Measurements from ENCODE around the gene TRIM39.
"Not testable (repeated sequence)": the region's sequence is repeated elsewhere in the genome, so short reads cannot be mapped to it uniquely, and the experiment has no call there.

The TRIM39 gene

DNA sequence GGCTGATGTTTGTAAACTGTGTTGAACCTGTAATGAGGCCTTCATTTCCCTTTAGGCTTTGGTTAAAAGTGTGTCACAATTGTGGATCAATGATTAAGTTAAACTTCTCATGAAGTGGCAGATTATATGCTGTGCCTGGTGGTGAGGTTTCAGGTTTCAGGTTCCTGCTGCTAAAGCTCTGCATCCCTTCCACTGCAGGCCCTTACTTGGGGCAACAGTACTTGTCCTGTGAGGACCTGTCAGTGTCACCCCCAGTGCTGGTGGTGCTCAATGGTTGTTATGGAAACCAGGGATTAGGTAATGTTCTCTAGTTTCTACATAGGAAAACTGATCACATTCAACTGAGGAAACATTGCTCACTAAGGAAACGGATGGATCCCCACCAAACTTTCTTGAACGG, 36.7 kb downstream of the TRIM39 start:
- DNase-seq (ENCODE audit: low read depth) = no peak

DNA sequence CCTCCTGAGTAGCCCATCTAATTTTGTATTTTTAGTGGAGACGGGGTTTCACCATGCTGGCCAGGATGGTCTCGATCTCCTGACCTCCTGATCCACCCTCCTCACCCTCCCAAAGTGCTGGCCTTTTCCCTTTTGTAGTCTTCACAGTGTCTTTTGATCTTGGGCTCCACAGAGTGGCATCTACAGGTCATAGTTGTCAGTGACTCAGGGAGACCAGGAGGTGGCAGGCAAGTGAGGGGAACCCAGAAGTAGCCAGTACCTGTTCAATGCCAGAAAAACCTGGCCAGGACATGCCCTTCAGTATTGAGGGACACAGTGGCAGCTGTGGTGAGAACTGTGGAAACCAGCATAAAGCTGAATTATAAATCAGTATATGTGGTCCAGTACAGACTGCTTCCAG, 37.9 kb downstream of the TRIM39 start:
- DNase-seq (ENCODE audit: low read depth) = no peak

DNA sequence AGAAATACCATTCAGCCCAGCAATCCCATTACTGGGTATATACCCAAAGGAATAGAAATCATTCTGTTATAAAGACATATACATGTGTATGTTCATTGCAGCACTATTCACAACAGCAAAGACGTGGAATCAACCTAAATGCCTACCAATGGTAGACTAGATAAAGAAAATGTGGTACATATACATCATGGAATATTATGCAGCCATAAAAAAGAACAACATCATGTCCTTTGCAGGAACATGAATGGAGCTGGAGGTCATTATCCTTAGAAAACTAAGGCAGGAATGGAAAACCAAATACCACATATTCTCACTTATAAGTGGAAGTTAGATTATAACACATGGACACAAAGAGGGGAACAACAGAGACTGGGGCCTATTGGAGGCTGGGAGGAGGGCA, 42.6 kb downstream of the TRIM39 start:
- not testable (repeated sequence) for DNase-seq (ENCODE audit: low read depth)

DNA sequence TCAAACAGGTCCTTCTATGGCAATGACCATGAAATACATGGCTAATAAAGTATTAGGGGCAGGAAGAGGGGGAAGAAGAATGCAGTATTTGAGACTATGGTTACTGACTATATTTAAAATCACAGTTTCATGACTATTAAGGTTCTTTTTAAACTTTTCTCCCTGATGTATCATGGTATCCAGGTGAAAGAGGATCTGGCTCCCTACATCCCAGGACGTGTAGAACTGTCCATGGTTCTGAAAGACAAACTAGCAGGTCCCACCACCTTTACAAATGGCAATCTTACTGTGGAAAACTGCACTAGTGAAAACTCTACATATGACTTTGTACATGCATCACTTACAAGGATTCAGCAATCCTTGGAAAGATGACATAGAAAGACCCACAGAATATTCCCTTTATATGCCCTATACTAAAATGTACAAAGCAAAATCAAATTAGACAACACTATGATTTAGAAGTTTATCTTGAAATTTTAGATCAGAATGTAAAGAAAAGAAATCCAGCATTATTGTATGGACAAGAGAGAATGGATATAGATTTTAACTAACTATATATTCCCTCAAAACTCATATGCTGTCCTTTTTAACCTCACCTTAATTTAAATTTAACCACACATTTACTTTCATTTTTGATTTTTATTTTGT, 51.7 kb downstream of the TRIM39 start:
- DNase-seq (ENCODE audit: low read depth) = peak; percentile 7

DNA sequence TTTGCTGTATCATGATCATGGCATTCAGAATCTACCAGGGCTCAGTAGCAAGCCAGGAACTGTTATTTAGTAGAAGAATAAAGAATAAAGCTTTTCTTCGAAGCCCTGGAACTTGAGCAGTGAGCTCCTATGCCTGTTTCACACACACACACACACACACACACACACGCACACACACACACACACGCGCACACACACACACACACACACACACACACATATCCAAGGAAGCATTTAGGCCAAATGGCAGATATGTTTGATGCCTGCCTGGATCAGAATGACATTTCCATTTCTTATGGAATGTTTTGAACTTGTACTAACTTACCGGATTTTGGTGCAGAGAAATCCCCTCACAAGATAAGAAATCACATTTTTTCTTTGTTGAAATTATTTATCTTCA, 53.7 kb downstream of the TRIM39 start:
- DNase-seq (ENCODE audit: low read depth) = no peak

DNA sequence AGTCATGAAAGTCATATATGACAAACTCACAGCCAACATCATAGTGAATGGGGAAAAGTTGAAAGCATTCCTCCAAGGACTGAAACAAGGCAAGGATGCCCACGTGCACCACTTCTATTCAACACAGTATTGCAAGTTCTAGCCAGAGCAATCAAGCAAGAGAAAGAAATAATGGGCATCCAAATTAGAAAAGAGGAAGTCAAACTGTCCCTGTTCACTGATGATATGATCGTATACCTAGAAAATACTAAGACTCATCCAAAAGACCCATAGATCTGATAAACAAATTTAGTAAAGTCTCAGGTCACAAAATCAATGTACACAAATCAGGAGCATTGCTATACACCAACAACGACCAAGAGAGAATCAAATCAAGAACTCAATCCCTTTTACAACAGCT, 59.4 kb downstream of the TRIM39 start:
- DNase-seq (ENCODE audit: low read depth) = no peak

DNA sequence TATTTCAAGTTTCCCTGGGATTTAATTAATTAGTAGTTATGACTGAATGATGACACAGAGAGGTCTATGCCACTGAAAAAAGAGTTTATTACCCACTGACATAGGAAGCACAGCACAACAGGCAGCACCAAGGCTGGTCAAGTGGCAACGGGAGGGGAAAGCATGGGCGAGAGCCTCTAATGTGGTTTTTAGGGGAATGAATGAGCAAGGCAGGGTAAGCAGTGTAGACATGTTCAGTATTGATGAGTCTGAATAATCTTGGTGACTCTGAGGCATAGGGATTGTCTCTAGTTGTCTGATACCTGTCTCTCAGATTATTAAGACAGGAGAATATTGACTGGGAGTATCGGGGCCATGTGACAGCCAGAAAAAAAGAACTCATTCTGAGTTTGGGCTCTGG, 64.5 kb downstream of the TRIM39 start:
- DNase-seq (ENCODE audit: low read depth) = no peak

Data from iris pigment epithelial cell (primary cell).